Activated CD4-positive, alpha-beta T cell treated with anti-CD3 and anti-CD28 coated beads, Interleukin-2, Interleukin-6, amounts not matched to agents 100 ng/mL and 50 ng/mL, durations not matched to agents 16 hours and 8 hours (primary cell): ENCODE data around the gene DPM1.

Experiments
- DNase-seq: peaks from one replicate; pipeline ENCODE4 v3.0.0-alpha.2; 2020

DPM1 gene

DNA sequence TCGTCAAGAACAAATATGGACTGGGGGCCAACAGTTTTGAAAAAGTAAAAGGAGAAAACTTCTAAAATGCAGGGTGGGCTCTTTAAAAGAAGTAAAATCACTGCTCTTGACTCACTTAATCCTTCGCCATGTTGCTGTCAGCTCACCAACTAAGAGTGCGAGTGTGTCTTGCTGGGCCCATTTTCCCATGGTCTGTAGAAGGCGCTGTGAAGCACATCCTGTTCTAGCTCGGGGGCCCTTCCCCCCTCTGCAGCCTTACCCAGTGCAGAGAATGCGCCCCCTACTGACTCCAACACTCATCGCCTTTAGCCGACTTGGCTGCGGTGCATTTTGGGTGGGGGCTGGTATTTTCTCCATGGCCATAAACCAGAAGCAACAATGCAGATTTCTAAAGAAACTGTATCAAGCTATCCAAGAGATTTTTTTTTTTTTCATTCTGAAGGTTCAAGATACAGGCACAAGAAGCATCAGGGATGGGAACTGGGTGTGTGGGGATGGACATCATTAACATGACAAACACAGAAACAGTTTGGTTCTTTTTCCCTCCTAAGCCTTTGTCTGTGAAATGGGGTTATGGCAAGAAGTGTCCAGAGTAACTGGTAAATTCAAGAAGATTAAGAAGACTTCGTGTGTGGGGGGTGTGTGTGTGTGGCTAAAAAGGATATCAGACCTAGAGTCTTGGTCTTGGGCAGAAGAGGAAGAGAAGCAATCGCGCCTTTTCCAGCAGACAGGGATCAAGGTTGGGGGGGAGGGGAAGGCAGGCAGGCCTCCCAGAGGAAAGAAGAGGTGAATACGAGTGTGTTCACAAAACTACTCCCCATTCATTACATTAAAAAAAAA is 28.8 kb downstream of the DPM1 start:
- DNase-seq, result peak; percentile 98

- DNase-seq, result peak; percentile 20
Measured at GRCh38 chr20:50928469-50928868, 29.9 kb downstream of the DPM1 start.

GRCh38 chr20:50926530-50926929 is 31.8 kb downstream of the DPM1 start:
- DNase-seq, result no peak

GRCh38 chr20:50924261-50924920 is 33.9 kb downstream of the DPM1 start:
- DNase-seq, result no peak

- no peak for DNase-seq
Measured at GRCh38 chr20:50921803-50922501, 36.4 kb downstream of the DPM1 start.

- peak; percentile 32 for DNase-seq
Measured at GRCh38 chr20:50920997-50921396, 37.3 kb downstream of the DPM1 start.

GRCh38 chr20:50919567-50919966 is 38.8 kb downstream of the DPM1 start:
- no peak for DNase-seq

GRCh38 chr20:50918403-50918802 is 39.9 kb downstream of the DPM1 start:
- no peak for DNase-seq

GRCh38 chr20:50916934-50917333 is 41.4 kb downstream of the DPM1 start:
- DNase-seq, result no peak

GRCh38 chr20:50916257-50916656 is 42.1 kb downstream of the DPM1 start:
- DNase-seq, result no peak

GRCh38 chr20:50915424-50915823 is 42.9 kb downstream of the DPM1 start:
- DNase-seq, result no peak

- peak; percentile 68 for DNase-seq
Measured at GRCh38 chr20:50913690-50914375, 44.5 kb downstream of the DPM1 start.

GRCh38 chr20:50911716-50912115 is 46.6 kb downstream of the DPM1 start:
- DNase-seq, result peak; percentile 49

GRCh38 chr20:50911030-50911429 is 47.3 kb downstream of the DPM1 start:
- DNase-seq, result no peak

GRCh38 chr20:50909413-50909812 is 48.9 kb downstream of the DPM1 start:
- no peak for DNase-seq

DNA sequence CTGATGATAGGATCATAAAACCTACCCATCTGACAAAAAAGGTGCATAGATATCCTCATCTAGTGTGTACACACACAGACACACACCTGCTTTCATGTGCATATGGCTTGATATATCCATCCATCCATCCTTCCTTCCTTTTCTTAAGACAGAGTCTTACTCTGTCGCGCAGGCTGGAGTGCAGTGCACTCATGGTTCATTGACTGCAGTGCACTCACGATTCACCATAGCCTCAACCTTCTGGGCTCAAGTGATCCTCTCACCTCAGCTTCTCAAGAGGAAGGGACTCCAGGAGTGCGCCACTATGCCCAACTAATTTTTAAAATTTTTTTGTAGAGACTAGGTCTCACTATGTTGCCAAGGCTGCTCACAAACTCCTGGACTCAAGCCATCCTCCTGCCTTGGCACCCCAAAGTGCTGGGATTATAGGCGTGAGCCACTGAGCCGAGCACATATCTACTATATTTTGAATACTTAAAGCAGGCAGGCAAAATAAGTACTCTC is 54.2 kb downstream of the DPM1 start:
- DNase-seq, result no peak

DNA sequence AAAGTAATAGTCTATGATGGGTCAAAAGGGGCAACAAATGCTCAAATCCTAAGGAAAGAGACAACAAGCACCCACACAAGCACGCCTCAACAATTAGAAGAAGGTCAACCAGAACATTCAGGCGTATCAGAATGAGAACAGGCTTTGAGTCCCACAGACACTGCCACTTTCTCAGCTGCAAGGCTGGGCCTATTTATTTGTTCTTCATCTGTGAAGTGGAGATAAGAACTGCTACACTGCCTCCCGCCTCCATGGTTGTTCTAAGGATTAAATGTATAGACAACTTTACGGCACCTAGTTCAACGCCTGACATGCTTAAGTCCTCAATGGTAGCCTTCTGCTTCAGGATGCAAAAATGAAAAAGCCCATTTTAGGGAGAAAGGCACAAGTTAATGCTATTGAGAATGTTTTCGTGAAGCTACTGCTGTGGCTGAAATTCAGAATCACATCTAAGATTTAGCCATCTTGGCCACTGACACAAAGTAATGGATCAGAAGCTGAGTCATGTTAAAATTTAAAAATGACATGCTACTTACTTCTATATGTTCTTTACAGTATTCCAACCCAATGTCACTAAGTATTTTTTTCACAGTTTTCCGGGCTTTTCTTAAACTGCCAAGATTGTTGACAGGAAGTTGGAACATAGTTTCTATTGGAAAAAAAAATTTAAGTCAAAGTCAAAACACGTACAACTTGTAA is 54.8 kb downstream of the DPM1 start:
- no peak for DNase-seq

GRCh38 chr20:50901301-50901700 is 57.0 kb downstream of the DPM1 start:
- no peak for DNase-seq

- DNase-seq, result no peak
Measured at GRCh38 chr20:50900261-50900660, 58.1 kb downstream of the DPM1 start.

- no peak for DNase-seq
Measured at GRCh38 chr20:50898475-50898874, 59.9 kb downstream of the DPM1 start.

- peak; percentile 27 for DNase-seq
Measured at GRCh38 chr20:50895111-50895830, 63.1 kb downstream of the DPM1 start.

GRCh38 chr20:50893620-50894019 is 64.7 kb downstream of the DPM1 start:
- DNase-seq, result no peak
